BJ (cell line): ENCODE results near the gene USP49. TPM values are rescaled to one million over a fixed set of nuclear protein-coding genes. Genes with fewer than 3 reads are reported as not detected.

ENCODE experiments used
- CTCF ChIA-PET: fragments of 350-600 bp; formaldehyde crosslinking; extraction: SDS; loops from one replicate; lab custom pipeline; 2021; ENCODE audit warnings: antibody characterized with exemption, inconsistent platforms; lab: Yijun Ruan, JAX
- POLR2A ChIA-PET: fragments of 300-600 bp; sonication (Branson Sonifier 250); formaldehyde crosslinking; extraction: SDS; loops from one replicate; lab custom pipeline; 2021; ENCODE audit warnings: antibody characterized with exemption; lab: Charles Lee
- DNase-seq: peaks from one replicate; pipeline ENCODE4 v3.0.0-alpha.2; 2011; ENCODE audit warnings: low read depth
- H3K27me3 ChIP-seq: 2 replicates; pipeline ENCODE4 v1.6.0; 2011; ENCODE audit warnings: low read length; ENCODE audit not compliant: control insufficient read depth, insufficient read depth
- H3K36me3 ChIP-seq: 2 replicates; pipeline ENCODE4 v1.5.1; 2011; ENCODE audit warnings: low read length; ENCODE audit not compliant: control insufficient read depth, insufficient read depth
- H3K4me3 ChIP-seq: 2 replicates; pipeline ENCODE4 v1.5.1; 2011; ENCODE audit warnings: low read depth, mild to moderate bottlenecking, control low read depth, low read length
- polyA plus RNA-seq: library from polyadenylated mRNA; depleted of rRNA; stranded (reverse); fragments of >200 nt; gene quantifications from 2 replicates; pipeline ENCODE4 v1.2.3, GENCODE V29; 2011
- TF ChIP-seq, protein P1 (sequence below): IDR thresholded peaks from 2 replicates; pipeline ENCODE4 v1.5.1; 2011; ENCODE audit warnings: low read depth, mild to moderate bottlenecking, control low read depth, inconsistent platforms, low read length, moderate library complexity; ENCODE audit not compliant: insufficient read depth

USP49 gene
- polyA plus RNA-seq, 1 experiment: 1.6 TPM

DNA sequence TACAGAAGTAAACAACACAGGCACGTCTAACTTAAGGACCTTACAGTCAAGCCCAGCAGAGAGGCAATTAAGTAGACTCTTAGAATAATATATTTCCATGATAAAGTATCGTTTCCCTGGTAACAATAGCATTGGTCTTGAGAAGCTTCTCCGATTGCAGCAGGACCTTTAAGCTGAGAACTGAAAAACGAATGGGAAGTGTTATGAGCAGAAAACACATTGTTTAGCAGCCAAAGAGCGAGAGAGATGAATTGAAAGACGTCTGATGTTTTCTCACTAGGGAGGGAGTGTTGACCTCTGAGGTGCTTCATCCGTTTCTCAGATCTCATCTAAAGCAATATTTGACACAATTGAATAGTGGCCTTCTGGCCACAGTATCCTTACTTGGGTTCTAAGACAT, 27.0 kb upstream of the USP49 start:
- Histone ChIP-seq H3K4me3 (peak overlapping the region; percentile 77), H3K27me3 (no peaks in the 10 kb centered on the region), H3K36me3 (peaks cover 1% of the 10 kb centered on the region)
- ChIA-PET POLR2A (interaction anchor here (0.6 kb wide), 1 partner anchor 134 kb away, joined by 5 read pairs; the partner anchor contains the start of gene TOMM6), CTCF (interaction anchor here (0.7 to 5.4 kb wide), 9 partner anchors 8 to 134 kb away, joined by 3 to 83 read pairs (median 7); partner anchors contain the start of gene TOMM6)
- DNase-seq: no peak
- TF ChIP-seq, protein P1, sequence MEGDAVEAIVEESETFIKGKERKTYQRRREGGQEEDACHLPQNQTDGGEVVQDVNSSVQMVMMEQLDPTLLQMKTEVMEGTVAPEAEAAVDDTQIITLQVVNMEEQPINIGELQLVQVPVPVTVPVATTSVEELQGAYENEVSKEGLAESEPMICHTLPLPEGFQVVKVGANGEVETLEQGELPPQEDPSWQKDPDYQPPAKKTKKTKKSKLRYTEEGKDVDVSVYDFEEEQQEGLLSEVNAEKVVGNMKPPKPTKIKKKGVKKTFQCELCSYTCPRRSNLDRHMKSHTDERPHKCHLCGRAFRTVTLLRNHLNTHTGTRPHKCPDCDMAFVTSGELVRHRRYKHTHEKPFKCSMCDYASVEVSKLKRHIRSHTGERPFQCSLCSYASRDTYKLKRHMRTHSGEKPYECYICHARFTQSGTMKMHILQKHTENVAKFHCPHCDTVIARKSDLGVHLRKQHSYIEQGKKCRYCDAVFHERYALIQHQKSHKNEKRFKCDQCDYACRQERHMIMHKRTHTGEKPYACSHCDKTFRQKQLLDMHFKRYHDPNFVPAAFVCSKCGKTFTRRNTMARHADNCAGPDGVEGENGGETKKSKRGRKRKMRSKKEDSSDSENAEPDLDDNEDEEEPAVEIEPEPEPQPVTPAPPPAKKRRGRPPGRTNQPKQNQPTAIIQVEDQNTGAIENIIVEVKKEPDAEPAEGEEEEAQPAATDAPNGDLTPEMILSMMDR: no peak

DNA sequence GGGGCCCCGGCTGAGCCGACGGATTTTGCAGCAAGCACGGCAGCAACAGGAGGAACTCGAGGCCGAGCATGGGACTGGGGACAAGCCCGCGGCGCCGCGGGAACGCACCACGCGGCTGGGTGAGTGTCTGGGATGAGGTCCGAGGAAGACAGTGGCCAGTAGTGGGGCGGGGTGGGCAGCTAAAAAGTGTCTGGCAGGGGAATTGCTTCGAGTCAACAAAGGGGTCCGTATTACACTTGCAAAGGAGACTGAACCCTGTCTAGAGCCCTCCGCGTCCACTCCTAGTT, 26.5 kb upstream of the USP49 start:
- TF ChIP-seq, protein P1: no peak
- no peak for DNase-seq
- POLR2A ChIA-PET: no interaction called here
- CTCF ChIA-PET: interaction anchor here (0.7 to 5.4 kb wide), 16 partner anchors 9 to 134 kb away, joined by 3 to 83 read pairs (median 4); partner anchors contain the start of gene TOMM6
- Histone ChIP-seq H3K4me3 (peak overlapping the region; percentile 77), H3K36me3 (peaks cover under 1% of the 10 kb centered on the region; the same call in 1 of the 2 replicates), H3K27me3 (no peaks in the 10 kb centered on the region)

DNA sequence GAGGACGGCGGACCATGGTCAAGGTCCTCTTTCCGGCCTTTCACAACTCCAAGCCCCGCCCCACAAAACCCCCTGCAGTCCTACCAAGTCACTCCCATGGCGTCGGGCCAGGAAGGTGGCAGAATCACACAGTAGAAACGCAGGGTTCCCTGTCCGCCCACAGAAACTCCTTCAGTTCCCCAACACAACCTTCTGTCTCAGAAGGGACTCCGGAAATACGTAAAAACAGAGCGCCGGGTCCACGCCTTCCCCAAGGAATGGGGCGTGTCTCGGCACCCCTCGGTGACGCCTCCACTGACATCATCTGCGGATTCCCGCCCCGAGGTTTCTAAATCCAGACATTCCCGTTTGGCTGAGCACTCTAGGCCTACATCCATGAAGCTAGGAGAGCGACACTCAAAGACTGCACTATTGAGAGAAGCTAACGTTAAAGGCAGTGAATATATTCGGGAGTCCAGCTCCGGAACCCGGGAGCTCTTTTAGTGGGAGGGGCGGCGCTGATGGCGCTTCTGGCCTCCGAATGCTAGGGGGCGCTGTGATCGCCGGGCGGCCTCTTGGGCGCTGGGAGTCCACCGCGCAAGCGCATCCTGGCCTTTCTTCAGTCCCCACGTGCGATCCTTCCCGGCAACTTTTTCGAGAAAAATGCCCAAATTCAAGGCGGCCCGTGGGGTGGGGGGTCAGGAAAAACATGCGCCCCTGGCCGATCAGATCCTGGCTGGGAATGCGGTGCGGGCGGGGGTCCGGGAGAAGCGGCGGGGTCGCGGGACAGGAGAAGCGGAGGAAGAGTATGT, 25.9 kb upstream of the USP49 start, which contains the start of the genes BYSL and MED20:
Gene BYSL, plus strand, starts transcription at position 579 of the 791 bp plus-strand sequence. Its CDS starts 64 bp downstream, at position 643.
Gene MED20, minus strand, starts transcription at position 219 of the 791 bp plus-strand sequence. Its CDS starts 121 bp downstream, at position 98.
- DNase-seq: peak; percentile 52
- TF ChIP-seq, protein P1: peak; percentile 98
- POLR2A ChIA-PET: interaction anchor here (0.8 kb wide), 1 partner anchor 133 kb away, joined by 5 read pairs; the partner anchor contains the start of gene TOMM6
- Histone ChIP-seq H3K27me3 (no peaks in the 10 kb centered on the region), H3K4me3 (peak within 1 kb of the TSS; percentile 77), H3K36me3 (peaks cover 2% of the 10 kb centered on the region; the same call in 1 of the 2 replicates)
- CTCF ChIA-PET: interaction anchor here (0.6 to 5.4 kb wide), 24 partner anchors 9 to 199 kb away, joined by 3 to 83 read pairs (median 4); partner anchors contain the start of genes TOMM6 and USP49

DNA sequence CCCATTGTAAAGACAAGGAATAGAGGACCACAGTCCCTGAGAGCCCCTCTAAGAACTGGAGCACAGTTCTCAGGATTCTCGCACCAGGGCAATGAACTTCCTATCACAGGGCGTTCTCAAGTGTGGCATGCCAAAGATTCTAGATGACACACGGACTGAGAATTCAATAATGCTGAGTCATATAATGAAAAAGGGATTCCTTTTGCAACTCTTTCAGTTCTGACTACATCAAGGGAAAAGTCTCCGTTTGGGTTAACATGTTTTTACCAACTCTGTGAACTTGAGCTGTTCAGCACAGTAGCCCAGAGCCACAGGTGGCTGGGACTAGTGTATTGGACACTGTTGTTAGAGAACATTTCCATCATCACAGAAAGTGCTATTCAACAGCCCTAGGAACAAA, 22.4 kb upstream of the USP49 start:
- ChIA-PET POLR2A (no interaction called here), CTCF (interaction anchor here (1.9 kb wide), 1 partner anchor 18 kb away, joined by 6 read pairs; no protein-coding TSS in a partner anchor)
- Histone ChIP-seq H3K4me3 (no peak overlapping the region), H3K36me3 (peaks cover 9% of the 10 kb centered on the region), H3K27me3 (no peaks in the 10 kb centered on the region)
- peak; percentile 89 for DNase-seq
- TF ChIP-seq, protein P1: no peak
